GM18526 (cell line): ENCODE results near the gene BSN.

ENCODE experiments used
- POLR2A ChIP-seq: IDR thresholded peaks from 3 replicates; pipeline ENCODE4 v1.6.1; 2011; ENCODE audit not compliant: insufficient read length; ENCODE audit errors: extremely low read depth

The BSN gene

GRCh38 chr3:49680493-49681231 is 126.4 kb downstream of the BSN start:
- TF ChIP-seq POLR2A = no peak

GRCh38 chr3:49681232-49681522 is 126.9 kb downstream of the BSN start:
- no peak for TF ChIP-seq POLR2A

GRCh38 chr3:49681543-49681942 is 127.3 kb downstream of the BSN start:
- no peak for TF ChIP-seq POLR2A

DNA sequence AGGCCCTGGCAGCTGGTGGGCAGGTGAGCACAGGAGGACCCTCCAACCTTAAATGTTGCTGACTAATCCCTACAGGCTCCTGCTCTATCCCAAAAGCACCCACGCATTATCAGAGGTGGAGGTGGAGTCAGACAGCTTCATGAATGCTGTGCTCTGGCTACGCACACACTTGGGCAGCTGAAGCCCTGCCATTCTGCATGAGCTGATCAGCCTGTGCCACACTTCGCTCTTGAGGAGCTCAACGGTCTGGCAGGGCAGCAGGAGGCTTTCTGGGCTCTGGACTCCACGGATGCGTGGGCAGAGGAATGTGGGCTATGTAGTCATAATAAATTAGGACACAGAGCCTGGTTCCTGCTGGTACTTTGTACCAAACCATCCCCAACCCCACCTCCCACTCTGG is 128.9 kb downstream of the BSN start:
- TF ChIP-seq POLR2A = no peak

DNA sequence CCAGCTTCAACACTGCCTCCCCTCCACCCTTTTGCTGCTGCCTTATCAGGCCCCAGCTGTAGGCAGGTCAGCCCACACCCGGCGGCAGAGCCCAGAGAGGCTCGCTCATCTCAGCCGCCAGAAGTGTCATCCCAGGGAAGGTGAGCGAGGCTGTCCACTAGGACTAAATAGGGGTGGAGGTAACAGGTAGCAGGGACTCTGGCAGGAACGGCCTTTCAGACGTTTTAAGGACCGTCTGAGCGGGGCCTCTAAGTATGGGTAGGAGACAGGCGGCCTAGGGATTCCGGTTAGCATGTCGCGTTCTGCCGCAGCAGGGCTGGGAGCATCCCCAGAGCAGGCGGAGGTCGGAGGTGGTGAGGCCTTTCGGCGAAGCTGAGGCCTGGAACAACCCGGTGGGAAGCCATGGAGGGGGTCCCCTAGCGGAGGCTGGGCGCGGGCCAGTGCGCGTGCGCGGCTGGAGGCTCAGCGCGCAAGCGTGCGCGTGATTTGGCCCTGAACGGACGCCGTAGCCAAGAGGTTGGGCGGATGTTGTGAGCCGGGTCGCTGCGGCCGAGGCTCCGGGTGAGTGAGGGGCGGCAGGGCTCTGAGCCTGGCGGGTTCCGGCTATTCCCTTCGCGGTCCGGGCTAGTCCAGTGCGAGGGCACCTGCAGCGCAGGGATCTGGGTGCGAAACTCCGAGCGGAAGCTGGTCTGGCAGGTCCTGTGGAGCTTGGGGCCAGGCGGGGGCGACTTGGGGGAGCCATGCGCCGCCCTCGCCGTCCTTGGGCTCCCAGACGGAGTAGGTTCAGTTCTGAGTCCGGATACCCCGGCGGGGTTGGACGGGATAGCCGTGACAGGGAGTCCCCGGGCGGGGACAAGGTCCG is 135.0 kb downstream of the BSN start, which contains the start of the genes MST1 and RNF123:
MST1 (minus strand) TSS at position 429 of the 862 bp plus-strand sequence. CDS start 783 bp downstream, outside the sequence.
RNF123 (plus strand) TSS at position 512 of the 862 bp plus-strand sequence. CDS start 1,609 bp downstream, outside the sequence.
- TF ChIP-seq POLR2A = peak; percentile 80

DNA sequence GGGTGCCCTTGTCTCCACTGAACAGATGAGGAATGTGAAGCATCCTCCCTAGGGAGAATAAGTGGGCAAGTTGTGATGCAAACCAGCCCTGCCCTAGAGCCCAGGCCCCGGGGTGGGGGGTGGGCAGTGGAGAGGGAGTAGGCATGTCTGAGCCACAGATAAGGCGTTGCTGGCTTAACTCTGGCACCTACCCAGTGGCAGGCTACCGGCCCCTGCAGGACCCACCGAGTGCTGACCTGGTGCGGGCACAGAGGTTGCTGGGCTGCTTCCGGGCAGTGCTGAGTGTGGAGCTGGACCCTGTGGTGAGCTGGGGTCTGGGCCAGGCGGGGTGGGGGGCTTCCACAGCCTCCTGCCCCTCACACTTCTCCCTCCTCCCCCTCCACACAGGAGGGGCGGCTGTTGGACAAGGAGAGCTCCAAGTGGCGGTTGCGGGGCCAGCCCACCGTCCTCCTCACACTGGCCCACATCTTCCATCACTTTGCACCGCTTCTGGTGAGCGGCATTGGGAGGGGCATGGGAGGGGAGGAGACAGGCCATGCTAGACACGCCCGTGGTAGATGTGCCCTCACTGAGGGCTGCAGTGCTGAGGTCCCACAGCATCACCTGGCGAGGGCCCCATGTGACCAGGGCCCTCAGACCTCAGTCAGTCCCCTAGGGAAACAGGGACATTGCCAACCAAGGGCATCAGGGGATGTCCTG is 145.2 kb downstream of the BSN start:
- no peak for TF ChIP-seq POLR2A

- no peak for TF ChIP-seq POLR2A
These were observed 145.7 kb downstream of the BSN start for GRCh38 chr3:49700014-49700413.

- TF ChIP-seq POLR2A = no peak
These were observed 146.3 kb downstream of the BSN start for GRCh38 chr3:49700453-49701128.

GRCh38 chr3:49701388-49702077 is 147.3 kb downstream of the BSN start:
- no peak for TF ChIP-seq POLR2A

DNA sequence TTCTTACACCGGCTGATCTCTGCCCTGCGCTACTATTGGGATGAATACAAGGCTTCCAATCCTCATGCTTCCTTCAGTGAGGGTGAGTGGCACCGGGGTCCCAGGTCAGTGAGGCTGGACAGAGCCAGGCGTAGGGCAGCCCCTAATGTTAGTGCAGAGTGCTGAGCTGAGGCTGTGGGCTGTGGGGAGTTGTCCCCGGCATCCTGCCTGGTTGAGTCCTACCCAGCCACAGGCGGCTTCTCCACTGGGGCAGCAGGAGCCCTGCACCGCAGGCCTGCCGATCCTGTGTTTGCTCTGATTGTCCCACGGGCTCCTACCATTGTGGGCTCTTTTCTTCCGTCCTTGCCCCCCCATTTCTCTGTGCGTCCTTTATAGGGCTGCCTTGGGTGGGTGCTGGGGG is 148.4 kb downstream of the BSN start:
- TF ChIP-seq POLR2A = no peak

DNA sequence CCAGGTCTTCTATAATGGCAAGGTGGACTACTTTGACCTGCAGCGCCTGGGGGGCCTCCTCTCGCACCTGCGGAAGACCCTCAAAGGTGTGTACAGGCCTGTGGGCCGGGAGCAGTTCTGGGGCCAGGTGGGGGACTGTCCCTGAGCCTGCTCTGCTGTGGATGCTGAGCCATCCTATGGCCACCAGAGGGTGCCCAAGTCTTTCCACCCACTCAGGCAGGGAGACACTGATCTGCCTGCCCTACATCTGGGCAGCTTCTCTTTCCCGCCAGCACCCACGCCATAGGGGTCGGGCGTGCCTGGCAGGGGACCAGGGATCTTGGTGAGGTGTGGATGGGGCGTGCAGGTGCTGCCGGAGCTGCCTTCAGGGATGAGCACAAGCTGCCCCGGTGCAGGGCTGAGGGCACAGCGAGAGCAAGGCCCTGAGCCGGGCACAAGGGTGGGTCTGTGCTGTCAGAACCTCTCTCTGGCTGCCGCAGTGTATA is 149.2 kb downstream of the BSN start:
- TF ChIP-seq POLR2A = no peak

GRCh38 chr3:49703956-49704355 is 149.7 kb downstream of the BSN start:
- no peak for TF ChIP-seq POLR2A

- TF ChIP-seq POLR2A = no peak
These were observed 150.4 kb downstream of the BSN start for GRCh38 chr3:49704629-49705028.

- no peak for TF ChIP-seq POLR2A
These were observed 151.2 kb downstream of the BSN start for GRCh38 chr3:49705390-49705960.
